Adipose tissue (tissue), 3 donors: ENCODE data around the gene BOD1. TPM values are rescaled to one million over a fixed set of nuclear protein-coding genes. Genes with fewer than 3 reads are reported as not detected.
A peak's percentile ranks its signal among the peaks of the same experiment; 100 is the strongest.

Experiments used
- H3K27ac ChIP-seq: one replicate; pipeline ENCODE4 v1.5.1; 2013; ENCODE audit warnings: low read depth, low read length
- WGBS, 3 donors: extraction: QIAGEN DNeasy Blood & Tissue Kit; methylation state at CpG; one replicate each; pipeline ENCODE4 v1.1.7; 2013; 5-methylcytosine and 5-hydroxymethylcytosine counted together
- polyA plus RNA-seq, 3 donors: library from polyadenylated mRNA; stranded (reverse); fragments of 200-250 nt; gene quantifications; one replicate each; pipeline ENCODE4 v1.2.3, GENCODE V29; 2013
- donor health status: healthy with polysubstance abuse.
- donor health status: Bipolar disorder and iron deficiency.
- donor health status: healthy.

The BOD1 gene
- polyA plus RNA-seq, 3 donors: 31.2 to 45.4 (median 37.5) TPM

DNA sequence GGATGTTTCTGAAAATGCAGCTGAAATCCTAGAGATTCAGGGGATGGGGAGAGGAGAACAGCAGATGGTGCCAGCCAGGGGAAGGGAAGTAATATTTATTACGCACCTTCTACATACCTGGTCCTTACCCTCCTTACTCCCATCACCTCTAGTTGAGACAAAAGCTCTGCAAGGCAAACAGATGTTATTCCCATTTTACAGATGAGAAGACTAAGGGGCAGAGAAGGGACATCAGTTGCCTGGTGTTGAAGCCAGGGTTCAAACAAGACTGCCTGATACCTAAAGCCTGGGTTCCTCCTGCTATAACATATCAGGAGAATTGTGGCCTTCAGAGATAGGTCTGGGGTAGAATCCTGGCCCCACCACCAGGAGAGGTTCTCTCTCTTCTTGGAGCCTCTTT, 7.3 kb upstream of the BOD1 start:
- H3K27ac ChIP-seq: no peak overlapping the region
- WGBS, 3 donors: 85 to 96% (median 95%) methylated on average over 1 of the region's 1 CpG

DNA sequence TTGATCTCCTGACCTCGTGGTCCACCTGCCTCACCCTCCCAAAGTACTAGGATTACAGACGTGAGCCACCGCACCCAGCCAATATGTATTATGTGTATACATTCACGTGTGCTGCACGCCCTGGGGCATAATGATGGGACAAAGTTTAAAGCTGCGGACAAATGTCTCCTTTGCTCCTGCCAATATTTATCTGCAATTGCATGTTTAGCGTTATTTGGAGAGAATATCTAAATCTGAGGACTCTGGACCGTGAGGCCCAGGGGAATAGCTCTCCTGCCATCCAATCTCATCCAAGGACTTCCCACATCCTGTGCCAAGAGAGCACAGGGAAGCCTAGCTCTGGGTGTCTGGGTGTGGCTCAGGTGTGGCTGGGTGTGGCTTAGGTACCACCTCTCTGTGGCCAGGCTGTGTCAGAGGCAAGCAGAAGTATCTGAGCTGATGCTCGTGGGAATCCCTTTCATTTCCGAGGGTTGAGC, 6.9 kb upstream of the BOD1 start:
- 80 to 87% (median 87%) methylated on average over 10 of the region's 10 CpGs for WGBS, 3 donors

DNA sequence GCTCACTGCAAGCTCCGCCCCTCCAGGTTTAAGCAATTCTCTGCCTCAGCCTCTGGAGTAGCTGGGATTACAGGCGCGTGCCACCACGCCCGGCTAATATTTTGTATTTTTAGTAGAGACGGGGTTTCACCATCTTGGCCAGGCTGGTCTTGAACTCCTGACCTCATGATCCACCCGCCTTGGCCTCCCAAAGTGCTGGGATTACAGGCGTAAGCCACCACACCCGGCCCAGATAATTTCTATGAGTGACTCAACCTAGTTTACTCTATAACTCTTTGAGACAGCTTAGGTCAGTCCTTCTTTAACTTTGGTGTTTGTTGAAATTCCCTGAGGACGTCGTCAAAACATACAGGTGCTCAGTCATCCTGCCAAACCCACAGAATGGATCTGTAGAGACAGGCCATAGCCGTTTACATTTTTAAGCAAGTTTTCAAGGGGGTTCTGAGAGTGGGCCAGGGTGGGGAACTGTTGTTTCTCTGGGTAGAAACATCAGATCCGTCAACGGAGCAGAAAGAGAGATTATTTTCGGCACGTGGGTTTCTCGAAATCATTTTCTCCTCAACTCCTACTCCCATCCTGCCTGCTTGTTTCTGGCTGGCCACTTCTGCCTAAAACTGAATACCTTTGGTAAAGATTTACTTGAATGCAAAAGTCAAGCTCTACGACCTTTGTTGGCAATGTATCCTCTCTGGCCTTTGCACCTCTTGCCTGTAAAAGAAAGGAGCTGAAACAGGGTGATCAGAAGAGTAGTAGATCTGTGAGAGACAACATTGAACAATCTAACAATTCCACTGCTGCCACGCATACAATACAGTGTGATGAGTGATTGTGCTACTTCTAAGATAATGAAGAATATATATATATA, 6.0 kb upstream of the BOD1 start:
- WGBS, 3 donors: 84 to 89% (median 88%) methylated on average over 18 to 19 of the region's 19 CpGs
- no peak overlapping the region for H3K27ac ChIP-seq

More for the DNA sequence above, 6.9 kb upstream of the BOD1 start:
- H3K27ac ChIP-seq: no peak overlapping the region

DNA sequence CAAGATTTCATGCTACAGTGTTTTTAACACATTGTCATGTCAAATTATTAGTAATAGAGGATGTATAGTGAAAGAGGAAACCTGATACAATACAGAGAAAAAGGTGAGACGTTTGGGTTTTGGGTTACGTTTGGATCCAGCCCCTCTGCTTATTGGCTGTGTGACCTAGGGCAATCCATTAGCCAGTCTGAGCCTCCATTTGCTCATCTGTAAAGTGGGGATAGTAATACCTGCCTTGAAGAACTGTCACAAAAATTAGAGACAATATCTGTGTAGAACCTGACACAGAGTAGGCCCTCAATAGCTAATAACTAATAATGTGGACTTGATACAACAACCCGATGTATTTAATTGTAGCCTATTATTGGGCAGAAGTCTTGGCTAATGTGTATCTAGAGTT, 4.3 kb upstream of the BOD1 start:
- no peak overlapping the region for H3K27ac ChIP-seq
- WGBS, 3 donors: 70 to 75% (median 74%) methylated on average over 3 of the region's 3 CpGs

DNA sequence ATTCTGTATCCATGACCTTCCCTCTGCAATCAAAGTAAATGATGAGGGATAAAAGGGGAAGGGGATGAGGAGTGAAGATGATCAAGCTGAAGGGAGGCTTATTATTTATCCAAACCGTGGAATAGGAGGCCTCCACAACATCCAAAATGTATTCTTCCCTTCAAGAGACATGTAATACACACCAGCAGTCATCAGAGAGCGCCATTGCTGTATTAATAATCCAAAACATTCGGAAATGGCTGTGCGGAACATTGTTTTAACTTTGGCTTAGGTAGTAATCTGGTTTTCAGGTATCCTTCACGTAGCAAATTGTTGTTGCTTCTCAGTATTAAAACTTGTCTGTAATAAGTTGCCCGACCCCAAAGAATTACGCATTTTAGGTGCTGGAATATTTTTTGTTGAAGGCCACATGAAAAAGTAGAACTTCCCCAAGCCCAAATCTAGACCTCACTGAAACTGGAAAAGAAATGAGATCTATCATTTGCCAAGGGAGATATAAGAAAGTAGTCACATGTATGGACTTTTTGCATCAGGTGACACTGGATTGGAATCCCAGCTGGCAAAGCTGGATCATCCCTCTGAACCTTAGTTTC, 2.6 kb upstream of the BOD1 start:
- no peak overlapping the region for H3K27ac ChIP-seq
- WGBS, 3 donors: 11 to 15% (median 11%) methylated on average over 7 of the region's 7 CpGs

DNA sequence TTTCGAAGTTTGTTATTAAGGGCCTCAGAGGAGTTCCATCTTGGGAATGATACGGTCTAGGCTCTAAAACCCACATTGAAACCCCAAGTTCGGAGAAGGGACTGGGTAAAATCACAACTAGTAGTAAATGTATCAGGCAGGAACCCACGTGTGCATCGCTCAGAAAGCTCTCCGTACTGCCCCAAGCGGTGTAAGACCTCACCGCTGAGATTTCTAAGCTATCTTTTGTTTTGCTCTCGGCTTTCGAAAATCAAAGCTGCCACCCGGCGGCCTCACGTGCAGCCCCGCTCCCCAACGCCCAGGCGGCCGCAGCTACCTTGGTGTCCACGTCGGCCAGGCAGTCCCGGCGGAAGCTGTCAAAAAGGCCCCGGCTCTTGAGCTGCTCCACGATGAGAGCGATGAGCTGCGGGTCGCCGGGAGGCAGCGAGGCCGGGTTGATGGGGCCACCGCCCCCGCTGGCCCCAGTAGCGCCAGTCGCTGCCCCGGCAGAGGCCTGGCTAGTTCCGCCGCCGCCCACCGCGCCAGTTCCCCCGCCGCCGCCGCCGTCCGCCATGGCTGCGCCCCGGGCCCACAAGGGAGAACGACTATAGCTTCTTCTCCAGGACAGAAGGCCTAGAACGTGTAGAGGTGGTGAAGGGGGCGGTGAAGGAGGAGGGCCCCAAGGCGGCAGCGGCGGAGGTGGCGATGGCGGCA, 420 bp downstream of the BOD1 start:
- 0 to 1% (median 1%) methylated on average over 45 to 55 of the region's 55 CpGs for WGBS, 3 donors
- peak overlapping the region; percentile 62 for H3K27ac ChIP-seq

DNA sequence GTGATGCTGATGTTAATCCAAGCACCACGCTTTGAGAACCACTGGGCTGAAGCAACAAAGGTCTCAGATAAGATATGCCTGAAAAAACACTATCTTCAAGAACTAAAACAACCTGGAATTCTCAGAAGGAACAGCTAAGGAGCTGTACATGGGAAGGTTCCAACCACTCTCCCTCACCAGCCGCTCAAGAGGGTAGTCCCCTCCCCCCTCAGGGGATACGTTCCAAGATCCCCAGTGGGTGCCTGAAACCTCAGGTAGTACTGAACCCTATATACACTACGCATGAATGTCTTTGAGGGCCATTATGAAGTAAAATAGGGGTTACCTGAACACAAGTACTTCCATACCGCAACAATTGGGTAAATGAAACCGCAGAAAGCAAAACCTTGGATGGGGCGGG, 1.9 kb downstream of the BOD1 start:
- no peak overlapping the region for H3K27ac ChIP-seq
- WGBS, 3 donors: 73 to 85% (median 84%) methylated on average over 7 of the region's 7 CpGs

DNA sequence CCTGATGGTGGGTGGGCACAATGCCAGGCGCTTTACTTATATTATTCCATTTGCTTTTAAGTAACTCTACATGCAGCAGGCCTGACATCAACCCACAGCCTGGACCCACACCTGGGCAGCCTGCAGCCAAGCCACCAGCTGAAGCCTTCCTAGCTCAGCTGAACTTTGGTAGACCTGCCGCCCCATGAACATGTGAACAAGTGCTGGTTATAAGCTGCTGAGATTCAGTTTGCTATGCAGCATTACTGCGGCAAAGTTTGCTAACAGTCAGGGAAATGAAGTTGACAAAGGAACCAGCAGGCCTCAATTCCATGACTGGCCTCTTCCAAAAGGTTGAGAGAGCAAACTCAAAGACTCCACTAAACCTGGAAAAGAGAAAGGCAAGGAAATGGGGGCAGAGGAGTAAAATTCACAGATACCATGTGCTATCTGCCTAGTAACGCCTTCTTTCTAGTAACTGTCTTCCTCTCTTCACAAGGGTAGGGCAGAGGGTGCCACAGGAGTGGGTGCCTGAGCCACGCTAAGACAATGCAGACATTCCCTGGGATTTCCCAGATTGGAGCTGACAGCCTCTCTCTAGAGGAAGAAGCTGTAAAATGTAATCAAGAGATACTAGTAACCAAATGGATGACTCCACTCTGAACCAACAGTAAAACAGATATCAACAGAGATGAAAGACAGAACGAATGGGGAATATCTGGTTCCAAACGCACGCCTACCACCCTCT, 2.9 kb downstream of the BOD1 start:
- H3K27ac ChIP-seq: no peak overlapping the region
- 85 to 91% (median 88%) methylated on average over 8 of the region's 8 CpGs for WGBS, 3 donors

DNA sequence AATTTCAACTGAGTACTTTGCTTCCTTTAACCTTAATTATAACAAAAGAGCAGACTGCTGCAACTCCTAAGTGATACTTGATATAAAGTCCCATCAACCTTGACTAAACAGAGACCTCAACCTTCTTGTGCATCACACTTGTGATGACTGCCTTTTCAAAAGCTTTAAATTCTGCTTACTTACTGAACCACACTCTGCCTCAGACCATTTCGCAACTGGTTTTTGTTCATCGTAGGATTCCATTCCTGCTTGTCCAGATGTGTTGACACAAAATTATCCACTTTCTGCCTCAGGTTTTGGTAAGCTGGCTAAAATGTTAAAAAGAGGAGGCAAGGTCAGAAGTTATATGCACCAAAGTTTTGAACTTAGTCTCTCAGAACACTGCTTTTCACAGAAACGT, 3.5 kb downstream of the BOD1 start:
- 62 to 72% (median 65%) methylated on average over 3 of the region's 3 CpGs for WGBS, 3 donors

DNA sequence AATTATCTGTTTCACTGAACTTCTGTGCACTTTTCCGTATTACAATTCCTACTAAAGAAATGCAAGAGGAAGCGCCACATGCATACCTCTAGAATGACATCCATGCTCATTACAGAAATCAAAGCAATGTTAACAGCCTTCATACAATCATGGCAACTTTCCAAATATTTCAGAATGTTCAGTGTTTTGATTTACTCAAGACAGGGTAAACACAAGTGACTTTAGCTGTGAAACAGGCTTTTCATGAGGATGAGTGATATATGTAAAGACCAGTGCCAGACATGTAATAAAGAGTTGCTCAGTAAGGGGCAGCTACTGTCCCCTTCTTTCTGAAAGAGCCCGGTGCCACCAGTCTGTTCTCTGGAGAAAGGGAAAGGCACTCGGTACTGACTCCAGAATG, 4.7 kb downstream of the BOD1 start:
- no peak overlapping the region for H3K27ac ChIP-seq
- 81 to 90% (median 84%) methylated on average over 4 of the region's 4 CpGs for WGBS, 3 donors

More for the DNA sequence above, 3.5 kb downstream of the BOD1 start:
- H3K27ac ChIP-seq: no peak overlapping the region

DNA sequence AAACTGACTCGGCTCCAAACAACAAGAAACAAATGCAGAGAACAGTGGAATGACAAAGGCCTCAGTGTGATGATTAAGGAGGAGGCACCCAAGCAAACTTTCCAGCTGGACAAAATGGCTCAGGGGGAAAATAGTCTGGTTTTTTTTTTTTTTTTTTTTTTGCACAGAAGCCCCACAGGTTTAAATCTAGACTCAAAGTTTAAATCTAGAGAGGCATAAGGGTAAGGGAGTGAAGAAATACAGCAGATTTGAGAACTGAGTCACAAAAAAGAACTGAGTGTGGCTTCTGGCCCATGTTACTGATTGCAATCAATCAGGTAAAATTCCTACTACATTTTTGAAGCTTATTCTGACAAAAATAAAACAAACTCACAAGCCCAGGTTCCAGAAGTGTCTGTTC, 12.3 kb downstream of the BOD1 start:
- H3K27ac ChIP-seq: no peak overlapping the region
- WGBS, 3 donors: 93 to 97% (median 95%) methylated on average over 1 of the region's 1 CpG

DNA sequence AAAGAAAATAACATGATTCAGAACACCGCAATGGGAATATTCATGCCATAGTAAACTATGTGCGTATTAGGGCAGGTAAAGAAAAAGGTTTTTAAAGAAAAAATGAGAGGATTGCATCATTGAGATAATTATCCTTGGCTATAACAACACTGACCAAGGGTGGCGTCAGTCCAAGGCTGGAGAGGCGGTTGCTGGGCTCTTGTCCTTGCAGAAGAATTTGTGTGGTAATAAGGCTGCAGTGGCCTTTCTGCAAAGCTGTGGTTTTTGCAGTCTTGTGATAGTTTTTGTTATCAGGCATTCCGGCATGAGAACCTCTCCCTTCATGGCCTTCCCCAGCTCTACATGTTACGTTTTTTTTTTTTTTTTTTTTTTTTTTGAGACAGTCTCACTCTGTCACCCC, 14.0 kb downstream of the BOD1 start:
- no peak overlapping the region for H3K27ac ChIP-seq
- 54 to 72% (median 61%) methylated on average over 6 of the region's 6 CpGs for WGBS, 3 donors

DNA sequence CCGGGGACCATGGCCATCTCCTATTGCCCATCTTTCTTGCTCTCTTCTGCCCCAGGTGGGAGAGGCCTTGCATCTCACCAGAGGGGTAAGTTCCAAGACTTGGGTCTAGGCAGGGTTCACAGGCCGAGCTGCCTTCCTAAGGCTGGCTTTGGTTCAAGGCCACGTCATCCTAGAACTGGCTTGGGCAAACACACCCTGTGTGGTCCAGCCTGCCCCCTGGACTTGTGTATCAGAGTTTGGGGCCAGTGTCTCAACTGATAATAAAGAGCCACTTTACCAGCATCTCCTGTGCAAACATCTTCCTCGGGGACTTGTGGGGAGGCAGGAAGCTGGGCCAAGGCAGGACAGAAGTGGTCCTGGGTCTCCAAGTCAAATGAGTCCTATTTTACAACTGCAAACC, 17.8 kb downstream of the BOD1 start:
- WGBS, 3 donors: 59 to 95% (median 84%) methylated on average over 4 of the region's 4 CpGs
- no peak overlapping the region for H3K27ac ChIP-seq

DNA sequence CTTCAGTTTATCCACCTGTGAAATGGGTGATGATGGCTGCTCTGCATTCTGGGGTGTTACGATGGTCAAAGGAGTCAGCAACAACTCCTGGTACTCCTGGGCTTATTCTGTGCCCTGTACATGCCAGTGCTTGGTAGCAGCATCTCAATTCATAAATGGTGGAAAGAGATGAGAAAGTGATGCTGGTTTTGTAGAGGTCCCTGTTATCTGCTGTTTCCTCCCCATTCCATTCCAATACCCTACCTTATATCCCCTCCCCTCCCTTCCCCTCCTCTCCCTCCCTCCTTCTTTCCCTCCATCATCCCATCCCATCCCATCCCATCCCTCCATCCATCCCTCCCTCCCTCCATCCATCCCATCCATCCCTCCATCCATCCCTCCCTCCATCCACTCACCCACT, 19.1 kb downstream of the BOD1 start:
- 87 to 96% (median 95%) methylated on average over 1 of the region's 1 CpG for WGBS, 3 donors
- no peak overlapping the region for H3K27ac ChIP-seq

DNA sequence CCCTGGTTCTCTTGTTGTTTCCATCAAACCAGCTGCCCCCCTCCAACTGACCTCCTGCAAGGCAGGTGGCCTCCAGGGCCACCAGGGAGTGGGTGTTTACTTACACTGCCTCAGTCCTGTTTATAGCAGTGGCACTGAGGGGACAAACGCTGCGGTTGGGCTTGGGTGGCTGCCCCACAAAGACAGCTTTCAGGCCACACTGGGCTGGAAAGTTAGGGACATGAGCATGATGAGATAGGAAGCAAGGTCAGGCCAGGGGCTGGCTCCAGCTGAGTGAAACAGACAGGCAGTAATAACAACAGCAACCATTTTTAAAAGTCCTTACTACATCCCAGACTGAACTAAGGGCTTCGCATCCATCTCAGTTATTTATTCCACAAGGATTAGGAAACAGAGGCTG, 20.6 kb downstream of the BOD1 start:
- 65 to 74% (median 65%) methylated on average over 3 of the region's 3 CpGs for WGBS, 3 donors
- H3K27ac ChIP-seq: no peak overlapping the region

DNA sequence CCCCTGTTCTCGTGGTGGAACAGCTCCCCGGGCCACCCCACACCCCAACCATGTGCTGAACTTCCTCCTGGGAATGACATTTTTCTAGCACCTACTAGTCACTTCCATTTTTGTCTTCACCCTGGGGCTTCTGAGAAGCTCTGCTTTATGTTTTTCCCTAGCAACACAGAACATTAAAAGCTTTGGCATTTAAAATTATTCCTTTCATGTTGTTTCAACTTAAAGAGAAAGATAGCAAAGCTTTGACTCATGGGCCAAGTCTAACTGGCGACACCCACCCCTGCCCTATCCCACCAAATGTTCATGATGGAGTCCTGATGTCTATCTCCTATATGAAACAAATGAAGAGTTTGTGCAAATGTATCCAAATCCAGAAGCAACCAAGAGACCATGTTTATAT, 22.4 kb downstream of the BOD1 start:
- H3K27ac ChIP-seq: no peak overlapping the region
- WGBS, 3 donors: 82 to 96% (median 86%) methylated on average over 3 of the region's 3 CpGs

DNA sequence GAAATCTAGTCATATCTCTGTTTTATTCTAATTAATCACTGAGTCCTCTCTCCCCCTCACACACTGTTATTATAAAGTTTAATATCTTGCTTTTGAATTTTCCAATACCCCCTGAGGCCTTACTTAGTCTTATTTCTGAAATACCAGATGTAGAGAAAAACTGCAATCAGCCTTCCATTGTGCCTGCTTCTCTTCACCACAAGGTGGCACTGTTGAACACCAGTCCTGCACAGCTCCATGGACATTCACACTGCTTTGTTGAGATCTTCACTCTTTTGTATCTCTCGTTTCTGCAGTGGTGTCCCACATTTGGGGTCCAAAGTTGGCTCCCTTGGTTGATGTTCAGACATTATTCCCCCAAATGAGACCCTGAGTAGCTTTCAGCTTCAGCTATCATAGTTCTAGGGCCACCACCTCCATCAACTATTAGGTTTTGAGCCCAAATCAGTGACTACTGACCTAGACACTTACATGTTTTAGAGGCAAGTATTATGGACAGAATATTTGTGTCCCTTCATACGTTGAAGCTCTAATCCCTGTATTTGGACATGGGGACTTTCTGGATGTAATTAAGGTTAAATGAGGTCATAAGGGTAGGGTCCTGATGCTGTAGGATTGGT, 24.3 kb downstream of the BOD1 start:
- WGBS, 3 donors: 80 to 88% (median 85%) methylated on average over 2 of the region's 2 CpGs
- no peak overlapping the region for H3K27ac ChIP-seq

DNA sequence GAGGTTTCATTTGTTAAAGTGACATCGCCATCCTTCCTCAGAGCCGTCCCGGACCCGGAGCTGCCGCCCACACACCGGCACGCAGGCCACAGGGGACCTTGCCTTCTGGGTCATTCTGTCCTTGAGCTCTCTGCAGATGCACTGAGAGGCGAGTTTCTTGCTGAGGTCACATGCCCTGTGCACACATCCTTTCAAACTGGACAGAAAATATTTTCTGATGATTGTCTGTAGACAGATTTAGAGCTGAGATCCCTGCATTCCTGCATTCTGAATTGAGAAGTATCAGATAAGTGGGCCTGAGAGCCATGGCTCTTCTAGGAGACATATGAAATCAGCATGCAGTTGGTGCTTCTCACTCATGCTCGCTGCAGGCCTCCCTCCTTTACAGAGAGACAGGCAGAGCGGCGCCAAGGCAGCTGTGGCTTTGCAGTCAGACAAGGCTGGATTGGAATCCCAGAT, 25.4 kb downstream of the BOD1 start:
- no peak overlapping the region for H3K27ac ChIP-seq
- WGBS, 3 donors: 67 to 78% (median 71%) methylated on average over 11 of the region's 11 CpGs
